ENCODE data around the gene ENPP3.

DNA sequence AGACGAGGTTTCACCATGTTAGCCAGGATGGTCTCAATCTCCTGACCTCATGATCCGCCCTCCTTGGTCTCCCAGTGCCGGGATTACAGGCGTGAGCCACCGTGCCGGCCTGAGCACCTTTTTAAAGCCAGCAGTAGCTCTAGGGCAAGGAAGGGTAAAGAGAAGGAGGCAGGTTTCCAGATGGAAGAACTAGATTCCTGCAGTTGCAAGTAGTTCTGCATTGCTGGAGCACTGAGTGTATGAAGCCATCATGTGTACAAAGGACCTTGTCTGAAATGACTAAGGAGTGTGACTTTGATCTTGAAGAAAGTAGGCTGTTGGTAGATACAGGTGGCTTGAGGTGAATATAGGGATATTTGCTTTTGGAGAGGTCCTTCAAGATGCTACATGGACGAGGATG, 59.9 kb downstream of the ENPP3 start:
- TF ChIP-seq EZH2phosphoT487 (IDR thresholded peaks at IDR 0.05; ENCODE audit: low read depth, severe bottlenecking, unreplicated experiment), result no peak
- no peak for TF ChIP-seq CTCF (IDR thresholded peaks at IDR 0.05; ENCODE audit: poor library complexity)
- no peak for TF ChIP-seq EZH2 (IDR thresholded peaks at IDR 0.05; ENCODE audit: borderline replicate concordance)

All from hepatocyte (in vitro differentiated cells).